GM19023 (cell line): ENCODE data around the gene HSF4.

Experiments
- ATAC-seq: cut with Tn5 transposase; IDR thresholded peaks from one replicate; pipeline ENCODE4 v1.9.1; 2021; ENCODE audit warnings: mild to moderate bottlenecking, moderate library complexity; ENCODE audit not compliant: unreplicated experiment

Gene HSF4

GRCh38 chr16:67149276-67150046, 15.1 kb upstream of the HSF4 start:
- no peak for ATAC-seq

DNA sequence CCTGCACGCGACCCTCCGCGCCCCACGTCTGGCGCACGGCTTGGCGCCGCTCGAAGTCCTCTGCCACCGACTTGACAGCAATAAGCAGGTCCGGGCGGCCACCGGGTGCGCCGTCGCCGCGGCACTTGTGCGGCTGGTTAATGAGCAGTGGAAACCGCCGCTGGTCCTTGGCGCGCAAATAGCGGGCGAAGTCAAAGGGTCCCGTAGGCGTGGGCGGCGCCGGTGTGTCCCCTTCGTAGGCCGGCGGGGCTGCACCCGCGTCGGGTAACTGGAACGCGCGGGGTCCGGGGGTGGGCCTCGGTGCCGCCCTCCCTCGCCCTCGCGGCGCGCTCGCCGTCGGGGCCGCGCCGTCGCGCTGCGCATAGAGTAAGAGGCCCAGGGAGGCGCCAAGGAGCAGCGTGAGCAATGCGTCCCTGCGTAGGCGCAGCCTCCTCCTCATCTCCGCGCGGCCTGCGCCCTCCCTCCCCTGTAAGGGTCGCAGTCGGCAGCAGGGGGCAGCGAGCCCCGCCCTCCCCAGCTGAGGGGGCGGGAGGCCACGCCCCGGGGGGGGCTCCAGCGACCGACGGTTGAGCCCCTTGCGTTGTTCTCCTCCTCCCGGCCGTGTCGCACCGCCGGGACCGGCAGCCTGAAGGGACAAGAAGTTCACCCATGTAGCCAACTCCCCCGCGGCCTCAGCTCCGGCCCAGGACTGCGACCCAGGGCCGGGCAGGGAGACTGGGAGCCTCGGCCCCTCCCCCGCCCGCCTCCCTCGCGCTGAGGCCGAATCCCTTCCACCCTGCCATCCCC, 14.3 kb upstream of the HSF4 start:
- ATAC-seq, result peak; percentile 46

- ATAC-seq, result peak; percentile 65
Observed at GRCh38 chr16:67150833-67151396, 13.6 kb upstream of the HSF4 start, which contains the start of gene B3GNT9. Gene B3GNT9 (minus strand): TSS chr16:67150998. CDS start chr16:67150485, 513 bp downstream.

DNA sequence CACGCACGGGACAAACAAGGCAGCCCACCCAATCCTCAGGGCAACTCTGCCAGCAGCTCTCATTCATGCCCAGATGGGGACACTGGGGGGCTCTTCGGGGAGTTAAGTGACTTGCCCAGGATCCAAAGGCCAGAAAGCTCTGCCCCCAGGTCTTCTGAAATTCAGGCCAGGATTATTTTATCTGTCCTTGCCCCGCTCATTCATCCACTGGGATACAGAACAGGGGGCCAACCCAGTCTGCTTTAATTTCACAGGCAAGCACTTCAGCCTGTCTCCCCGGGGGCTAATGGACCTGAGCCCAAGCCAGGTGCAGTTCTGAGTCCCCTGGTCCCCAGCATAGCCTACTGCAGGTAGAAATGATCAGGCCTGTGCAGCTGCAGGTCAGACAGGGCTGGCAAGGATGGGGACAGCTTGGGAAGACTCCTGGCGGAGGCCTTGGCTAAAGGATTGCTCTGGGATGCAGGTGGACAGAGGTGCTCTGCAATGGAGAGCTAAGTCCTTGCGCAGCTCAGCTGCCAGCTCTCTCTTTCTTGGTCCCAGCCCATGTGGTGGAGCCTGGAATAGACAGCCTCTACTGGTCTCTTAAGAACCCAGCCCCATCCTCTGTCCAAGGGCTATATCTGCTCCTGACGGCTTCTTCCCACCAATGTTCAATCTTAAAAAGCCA, 13.0 kb upstream of the HSF4 start:
- no peak for ATAC-seq

GRCh38 chr16:67154578-67155294, 9.8 kb upstream of the HSF4 start:
- no peak for ATAC-seq

- ATAC-seq, result no peak
Observed at GRCh38 chr16:67155295-67156142, 9.0 kb upstream of the HSF4 start.

GRCh38 chr16:67156143-67156844, 8.3 kb upstream of the HSF4 start:
- ATAC-seq, result no peak

GRCh38 chr16:67157106-67157748, 7.3 kb upstream of the HSF4 start:
- no peak for ATAC-seq

DNA sequence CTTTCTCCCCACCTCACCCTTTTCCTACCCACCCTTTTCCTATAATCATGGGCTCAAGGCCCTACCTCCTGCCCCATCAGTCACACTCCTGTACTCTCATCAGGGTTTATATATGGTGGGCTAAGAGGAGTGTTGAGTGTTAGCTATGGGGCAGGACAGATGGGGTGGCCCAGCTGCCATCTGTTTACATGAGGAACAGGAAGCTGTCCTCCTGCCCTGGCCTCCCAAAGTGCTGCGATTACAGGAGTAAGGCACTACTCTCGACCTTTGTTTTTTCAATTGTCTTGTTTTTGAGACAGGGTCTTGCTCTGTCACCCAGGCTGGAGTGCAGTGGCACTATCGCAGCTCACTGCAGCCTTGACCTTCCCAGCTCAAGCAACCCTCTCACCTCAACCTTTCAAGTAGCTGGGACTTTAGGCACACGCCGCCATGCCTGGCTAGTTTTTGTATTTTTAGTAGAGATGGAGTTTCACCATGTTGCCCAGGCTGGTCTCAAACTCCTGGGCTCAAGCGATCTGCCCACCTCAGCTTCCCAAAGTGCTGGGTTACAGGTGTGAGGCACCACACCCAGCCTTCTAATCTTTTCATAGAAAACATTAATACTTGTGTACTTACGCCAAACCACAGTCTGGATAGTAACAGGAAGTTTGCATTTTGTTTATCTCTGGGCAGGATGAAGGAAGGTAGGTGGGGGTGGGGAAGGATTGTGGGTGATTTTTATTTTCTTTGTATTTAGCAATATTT, 6.5 kb upstream of the HSF4 start:
- ATAC-seq, result no peak

- ATAC-seq, result peak; percentile 39
Observed at GRCh38 chr16:67158637-67159600, 5.6 kb upstream of the HSF4 start.

- no peak for ATAC-seq
Observed at GRCh38 chr16:67161595-67162058, 2.9 kb upstream of the HSF4 start.

DNA sequence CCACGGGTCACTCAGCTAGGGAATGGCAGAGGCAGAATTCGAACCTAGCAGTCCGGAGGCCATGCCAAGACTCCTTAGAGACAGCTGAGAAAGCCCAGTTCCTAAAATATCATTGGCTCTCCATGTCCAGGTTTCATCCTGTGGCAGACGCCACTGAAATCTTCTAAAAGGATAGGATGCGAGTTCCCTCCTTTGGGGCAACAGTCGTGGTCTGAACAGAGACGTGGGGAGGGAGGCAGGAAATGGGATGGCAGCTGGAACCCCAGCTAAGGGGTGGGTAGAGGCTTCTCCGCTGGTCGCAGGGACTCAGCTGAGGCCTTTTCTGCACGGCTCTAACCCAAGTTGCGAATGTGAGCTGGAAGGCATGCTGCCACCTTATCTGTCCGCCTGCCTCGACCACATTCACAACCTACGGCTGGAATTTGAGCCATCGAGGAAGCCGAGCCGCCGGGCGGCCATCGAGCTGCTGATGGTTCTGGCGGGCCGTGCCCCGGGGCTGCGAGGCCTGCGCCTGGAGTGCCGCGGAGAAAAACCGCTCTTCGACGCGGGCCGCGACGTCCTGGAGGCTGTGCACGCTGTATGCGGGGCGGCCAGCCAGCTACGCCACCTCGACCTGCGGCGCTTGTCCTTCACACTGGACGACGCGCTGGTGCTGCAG, 1.9 kb upstream of the HSF4 start:
- ATAC-seq, result no peak

DNA sequence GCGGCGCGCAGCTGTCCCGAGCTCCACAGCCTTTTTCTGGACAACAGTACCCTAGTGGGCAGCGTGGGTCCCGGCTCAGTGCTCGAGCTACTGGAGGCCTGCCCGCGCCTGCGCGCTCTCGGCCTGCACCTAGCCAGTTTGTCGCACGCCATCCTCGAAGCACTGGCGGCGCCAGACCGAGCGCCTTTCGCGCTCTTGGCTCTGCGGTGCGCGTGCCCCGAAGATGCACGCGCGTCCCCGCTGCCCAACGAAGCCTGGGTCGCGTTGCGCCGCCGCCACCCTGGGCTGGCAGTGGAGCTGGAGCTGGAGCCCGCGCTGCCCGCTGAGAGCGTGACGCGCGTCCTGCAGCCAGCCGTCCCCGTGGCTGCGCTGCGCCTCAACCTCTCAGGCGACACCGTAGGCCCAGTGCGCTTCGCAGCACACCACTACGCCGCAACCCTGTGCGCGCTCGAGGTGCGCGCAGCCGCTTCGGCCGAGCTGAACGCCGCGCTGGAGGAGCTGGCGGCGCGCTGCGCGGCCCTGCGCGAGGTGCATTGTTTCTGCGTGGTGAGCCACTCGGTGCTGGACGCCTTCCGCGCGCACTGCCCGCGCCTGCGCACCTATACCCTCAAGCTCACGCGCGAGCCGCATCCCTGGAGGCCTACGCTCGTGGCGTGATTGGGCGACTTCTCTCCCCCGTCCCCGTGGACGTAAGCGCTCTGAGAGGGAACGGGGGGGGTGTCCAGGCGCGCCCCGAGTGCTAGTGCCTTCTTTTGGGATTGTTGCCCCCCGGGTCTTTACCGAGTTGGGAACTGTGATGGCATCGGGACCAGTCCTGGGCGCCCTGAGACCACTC, 1.2 kb upstream of the HSF4 start:
- no peak for ATAC-seq

GRCh38 chr16:67163999-67164558, 466 bp upstream of the HSF4 start:
- no peak for ATAC-seq
